HEK293 (cell line): ENCODE measurements around the gene RNF6.

Experiments used
- GLIS2 ChIP-seq: fragments of 450-650 bp; formaldehyde crosslinking; IDR thresholded peaks from 2 replicates; pipeline ENCODE4 v1.5.1; 2016; ENCODE audit warnings: missing biosample characterization, missing genetic modification characterization
- HOXC10 ChIP-seq: sonication (generic); formaldehyde crosslinking; IDR thresholded peaks from 2 replicates; pipeline ENCODE4 v1.8.1; 2023; ENCODE audit warnings: mild to moderate bottlenecking, missing genetic modification reagents
- KLF1 ChIP-seq: fragments of 450-650 bp; formaldehyde crosslinking; IDR thresholded peaks from 2 replicates; pipeline ENCODE4 v1.5.1; 2016; ENCODE audit warnings: missing biosample characterization, missing genetic modification characterization
- KLF7 ChIP-seq: fragments of 450-650 bp; formaldehyde crosslinking; IDR thresholded peaks from 2 replicates; pipeline ENCODE4 v1.5.1; 2016; ENCODE audit warnings: missing biosample characterization, missing genetic modification characterization, borderline replicate concordance
- PRDM1 ChIP-seq: fragments of 450-650 bp; formaldehyde crosslinking; IDR thresholded peaks from 2 replicates; pipeline ENCODE4; 2016; ENCODE audit warnings: missing biosample characterization, missing genetic modification characterization
- REST ChIP-seq: fragments of 450-650 bp; formaldehyde crosslinking; IDR thresholded peaks from 2 replicates; pipeline ENCODE4 v1.5.1; 2016; ENCODE audit warnings: missing biosample characterization, missing genetic modification characterization
- YY1 ChIP-seq: fragments of 450-650 bp; formaldehyde crosslinking; IDR thresholded peaks from 2 replicates; pipeline ENCODE4 v1.5.1; 2018; ENCODE audit warnings: missing biosample characterization, missing genetic modification characterization
- ZBTB1 ChIP-seq: fragments of 450-650 bp; formaldehyde crosslinking; IDR thresholded peaks from 2 replicates; pipeline ENCODE4 v1.5.1; 2016; ENCODE audit warnings: missing biosample characterization, missing genetic modification characterization
- ZFP3 ChIP-seq: fragments of 450-650 bp; formaldehyde crosslinking; IDR thresholded peaks from 2 replicates; pipeline ENCODE4 v1.5.1; 2016; ENCODE audit warnings: low read depth, missing biosample characterization, missing genetic modification characterization
- ZNF341 ChIP-seq: fragments of 450-650 bp; formaldehyde crosslinking; IDR thresholded peaks from 2 replicates; pipeline ENCODE4; 2016; ENCODE audit warnings: low read depth, missing biosample characterization, missing genetic modification characterization
- ZNF391 ChIP-seq: fragments of 450-650 bp; formaldehyde crosslinking; IDR thresholded peaks from 2 replicates; pipeline ENCODE4 v1.5.1; 2016; ENCODE audit warnings: low read depth, missing biosample characterization, missing genetic modification characterization, borderline replicate concordance
- ZNF530 ChIP-seq: fragments of 450-650 bp; formaldehyde crosslinking; IDR thresholded peaks from 2 replicates; pipeline ENCODE4 v1.5.1; 2016; ENCODE audit warnings: low read depth, missing biosample characterization, missing genetic modification characterization
- ZNF600 ChIP-seq: fragments of 450-650 bp; formaldehyde crosslinking; IDR thresholded peaks from 2 replicates; pipeline ENCODE4 v1.5.1; 2016; ENCODE audit warnings: missing biosample characterization, missing genetic modification characterization
- ZNF664 ChIP-seq: fragments of 450-650 bp; formaldehyde crosslinking; IDR thresholded peaks from 2 replicates; pipeline ENCODE4 v1.5.1; 2016; ENCODE audit warnings: missing biosample characterization, missing genetic modification characterization
- ZNF76 ChIP-seq: fragments of 450-650 bp; formaldehyde crosslinking; IDR thresholded peaks from 2 replicates; pipeline ENCODE4; 2016; ENCODE audit warnings: low read depth, missing biosample characterization, missing genetic modification characterization, borderline replicate concordance
- ZNF791 ChIP-seq: fragments of 450-650 bp; formaldehyde crosslinking; IDR thresholded peaks from 2 replicates; pipeline ENCODE4 v1.5.1; 2016; ENCODE audit warnings: missing biosample characterization, missing genetic modification characterization
- ZSCAN18 ChIP-seq: fragments of 450-650 bp; formaldehyde crosslinking; IDR thresholded peaks from 2 replicates; pipeline ENCODE4 v1.5.1; 2016; ENCODE audit warnings: missing biosample characterization, missing genetic modification characterization
- TF ChIP-seq, protein P1 (sequence below): fragments of 450-650 bp; formaldehyde crosslinking; IDR thresholded peaks from 2 replicates; pipeline ENCODE4 v1.5.1; 2016; ENCODE audit warnings: missing biosample characterization, missing genetic modification characterization
- TF ChIP-seq, protein P2 (sequence below): fragments of 450-650 bp; formaldehyde crosslinking; IDR thresholded peaks from 2 replicates; pipeline ENCODE4 v1.5.0; 2017; ENCODE audit warnings: missing biosample characterization, missing genetic modification characterization, borderline replicate concordance
- TF ChIP-seq, protein P3 (sequence below): fragments of 450-650 bp; formaldehyde crosslinking; IDR thresholded peaks from 2 replicates; pipeline ENCODE4 v1.5.1; 2016; ENCODE audit warnings: missing biosample characterization, missing genetic modification characterization
- TF ChIP-seq, protein P4 (sequence below): fragments of 450-650 bp; formaldehyde crosslinking; IDR thresholded peaks from 2 replicates; pipeline ENCODE4 v1.5.1; 2017; ENCODE audit warnings: missing biosample characterization, mild to moderate bottlenecking, missing genetic modification characterization, moderate library complexity
- TF ChIP-seq, protein P5 (sequence below): fragments of 450-650 bp; formaldehyde crosslinking; IDR thresholded peaks from 2 replicates; pipeline ENCODE4 v1.5.1; 2017; ENCODE audit warnings: missing biosample characterization, missing genetic modification characterization

The RNF6 gene

DNA sequence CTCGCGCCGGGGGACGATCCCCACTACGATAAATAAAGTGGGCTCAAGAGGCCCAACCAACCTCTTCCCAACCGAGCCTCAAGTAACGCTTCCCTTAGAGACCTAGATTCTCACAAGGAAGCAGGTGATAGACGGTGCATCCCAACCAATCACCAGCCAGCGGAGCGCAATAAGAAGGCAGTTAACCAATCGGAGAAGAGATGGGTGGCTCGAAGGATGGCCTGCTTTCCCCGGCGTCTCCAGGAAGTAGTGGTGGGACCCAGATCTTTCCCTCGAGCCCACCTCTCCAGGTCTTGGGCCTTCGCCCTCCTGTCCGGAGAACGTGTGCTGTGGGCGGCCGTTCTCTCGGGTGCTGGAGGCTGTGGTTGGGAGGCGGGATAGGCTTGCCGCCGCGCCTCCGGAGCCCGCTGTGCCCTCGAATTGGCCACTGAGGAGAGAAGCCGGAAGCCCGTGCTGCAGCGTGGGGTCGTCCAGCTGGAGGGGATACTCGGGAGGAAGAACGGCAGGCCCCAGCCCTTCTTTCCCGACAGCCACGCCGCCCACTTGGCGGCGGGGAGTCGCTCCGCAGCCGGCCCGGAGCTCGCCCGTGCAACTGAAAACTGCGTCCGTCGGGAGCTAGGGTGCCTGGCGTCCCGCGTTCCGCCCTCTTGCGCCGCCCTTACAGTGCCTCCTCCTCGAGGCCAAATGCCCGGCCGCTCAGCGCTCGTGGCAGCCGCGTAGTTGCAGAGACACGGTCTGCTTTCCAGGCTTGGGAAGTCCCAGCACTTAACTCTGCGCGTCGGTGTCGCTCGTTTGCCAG is at the start of gene RNF6 (continued):
- TF ChIP-seq, protein P1, sequence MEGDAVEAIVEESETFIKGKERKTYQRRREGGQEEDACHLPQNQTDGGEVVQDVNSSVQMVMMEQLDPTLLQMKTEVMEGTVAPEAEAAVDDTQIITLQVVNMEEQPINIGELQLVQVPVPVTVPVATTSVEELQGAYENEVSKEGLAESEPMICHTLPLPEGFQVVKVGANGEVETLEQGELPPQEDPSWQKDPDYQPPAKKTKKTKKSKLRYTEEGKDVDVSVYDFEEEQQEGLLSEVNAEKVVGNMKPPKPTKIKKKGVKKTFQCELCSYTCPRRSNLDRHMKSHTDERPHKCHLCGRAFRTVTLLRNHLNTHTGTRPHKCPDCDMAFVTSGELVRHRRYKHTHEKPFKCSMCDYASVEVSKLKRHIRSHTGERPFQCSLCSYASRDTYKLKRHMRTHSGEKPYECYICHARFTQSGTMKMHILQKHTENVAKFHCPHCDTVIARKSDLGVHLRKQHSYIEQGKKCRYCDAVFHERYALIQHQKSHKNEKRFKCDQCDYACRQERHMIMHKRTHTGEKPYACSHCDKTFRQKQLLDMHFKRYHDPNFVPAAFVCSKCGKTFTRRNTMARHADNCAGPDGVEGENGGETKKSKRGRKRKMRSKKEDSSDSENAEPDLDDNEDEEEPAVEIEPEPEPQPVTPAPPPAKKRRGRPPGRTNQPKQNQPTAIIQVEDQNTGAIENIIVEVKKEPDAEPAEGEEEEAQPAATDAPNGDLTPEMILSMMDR, result peak; percentile 74
- TF ChIP-seq, protein P2, sequence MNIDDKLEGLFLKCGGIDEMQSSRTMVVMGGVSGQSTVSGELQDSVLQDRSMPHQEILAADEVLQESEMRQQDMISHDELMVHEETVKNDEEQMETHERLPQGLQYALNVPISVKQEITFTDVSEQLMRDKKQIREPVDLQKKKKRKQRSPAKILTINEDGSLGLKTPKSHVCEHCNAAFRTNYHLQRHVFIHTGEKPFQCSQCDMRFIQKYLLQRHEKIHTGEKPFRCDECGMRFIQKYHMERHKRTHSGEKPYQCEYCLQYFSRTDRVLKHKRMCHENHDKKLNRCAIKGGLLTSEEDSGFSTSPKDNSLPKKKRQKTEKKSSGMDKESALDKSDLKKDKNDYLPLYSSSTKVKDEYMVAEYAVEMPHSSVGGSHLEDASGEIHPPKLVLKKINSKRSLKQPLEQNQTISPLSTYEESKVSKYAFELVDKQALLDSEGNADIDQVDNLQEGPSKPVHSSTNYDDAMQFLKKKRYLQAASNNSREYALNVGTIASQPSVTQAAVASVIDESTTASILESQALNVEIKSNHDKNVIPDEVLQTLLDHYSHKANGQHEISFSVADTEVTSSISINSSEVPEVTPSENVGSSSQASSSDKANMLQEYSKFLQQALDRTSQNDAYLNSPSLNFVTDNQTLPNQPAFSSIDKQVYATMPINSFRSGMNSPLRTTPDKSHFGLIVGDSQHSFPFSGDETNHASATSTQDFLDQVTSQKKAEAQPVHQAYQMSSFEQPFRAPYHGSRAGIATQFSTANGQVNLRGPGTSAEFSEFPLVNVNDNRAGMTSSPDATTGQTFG (tag by site-specific recombination), result 0 out of 2 replicates have a peak, but pooled peaks have one; percentile 39
- TF ChIP-seq KLF1 (tag by site-specific recombination), result no peak; the same call in 1 of the 2 replicates
- TF ChIP-seq YY1 (tag by site-specific recombination), result peak; percentile 58; the same call in 1 of the 2 replicates
- TF ChIP-seq, protein P3, sequence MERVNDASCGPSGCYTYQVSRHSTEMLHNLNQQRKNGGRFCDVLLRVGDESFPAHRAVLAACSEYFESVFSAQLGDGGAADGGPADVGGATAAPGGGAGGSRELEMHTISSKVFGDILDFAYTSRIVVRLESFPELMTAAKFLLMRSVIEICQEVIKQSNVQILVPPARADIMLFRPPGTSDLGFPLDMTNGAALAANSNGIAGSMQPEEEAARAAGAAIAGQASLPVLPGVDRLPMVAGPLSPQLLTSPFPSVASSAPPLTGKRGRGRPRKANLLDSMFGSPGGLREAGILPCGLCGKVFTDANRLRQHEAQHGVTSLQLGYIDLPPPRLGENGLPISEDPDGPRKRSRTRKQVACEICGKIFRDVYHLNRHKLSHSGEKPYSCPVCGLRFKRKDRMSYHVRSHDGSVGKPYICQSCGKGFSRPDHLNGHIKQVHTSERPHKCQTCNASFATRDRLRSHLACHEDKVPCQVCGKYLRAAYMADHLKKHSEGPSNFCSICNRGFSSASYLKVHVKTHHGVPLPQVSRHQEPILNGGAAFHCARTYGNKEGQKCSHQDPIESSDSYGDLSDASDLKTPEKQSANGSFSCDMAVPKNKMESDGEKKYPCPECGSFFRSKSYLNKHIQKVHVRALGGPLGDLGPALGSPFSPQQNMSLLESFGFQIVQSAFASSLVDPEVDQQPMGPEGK, result peak; percentile 65
- TF ChIP-seq ZNF391 (tag by site-specific recombination), result peak; percentile 86; the same call in 1 of the 2 replicates
- peak; percentile 7 for TF ChIP-seq GLIS2 (tag by site-specific recombination)
- TF ChIP-seq ZFP3, result 0 out of 2 replicates have a peak, but pooled peaks have one; percentile 4
- peak; percentile 92 for TF ChIP-seq ZNF341 (tag by site-specific recombination)
- TF ChIP-seq PRDM1 (tag by site-specific recombination), result 0 out of 2 replicates have a peak, but pooled peaks have one; percentile 5
- TF ChIP-seq ZNF600 (tag by site-specific recombination), result peak; percentile 74
- peak; percentile 51; the same call in 1 of the 2 replicates for TF ChIP-seq ZSCAN18
- peak; percentile 95; the same call in 1 of the 2 replicates for TF ChIP-seq HOXC10 (CRISPR knock-in tag)
- TF ChIP-seq ZNF664 (tag by site-specific recombination), result peak; percentile 29
- TF ChIP-seq, protein P4, sequence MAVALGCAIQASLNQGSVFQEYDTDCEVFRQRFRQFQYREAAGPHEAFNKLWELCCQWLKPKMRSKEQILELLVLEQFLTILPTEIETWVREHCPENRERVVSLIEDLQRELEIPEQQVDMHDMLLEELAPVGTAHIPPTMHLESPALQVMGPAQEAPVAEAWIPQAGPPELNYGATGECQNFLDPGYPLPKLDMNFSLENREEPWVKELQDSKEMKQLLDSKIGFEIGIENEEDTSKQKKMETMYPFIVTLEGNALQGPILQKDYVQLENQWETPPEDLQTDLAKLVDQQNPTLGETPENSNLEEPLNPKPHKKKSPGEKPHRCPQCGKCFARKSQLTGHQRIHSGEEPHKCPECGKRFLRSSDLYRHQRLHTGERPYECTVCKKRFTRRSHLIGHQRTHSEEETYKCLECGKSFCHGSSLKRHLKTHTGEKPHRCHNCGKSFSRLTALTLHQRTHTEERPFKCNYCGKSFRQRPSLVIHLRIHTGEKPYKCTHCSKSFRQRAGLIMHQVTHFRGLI (tag by site-specific recombination), result peak; percentile 27; the same call in 1 of the 2 replicates
- TF ChIP-seq ZBTB1 (tag by site-specific recombination), result 0 out of 2 replicates have a peak, but pooled peaks have one; percentile 45
- no peak for TF ChIP-seq ZNF791 (tag by site-specific recombination)
- peak; percentile 44; the same call in 1 of the 2 replicates for TF ChIP-seq REST (tag by site-specific recombination)
- TF ChIP-seq, protein P5, sequence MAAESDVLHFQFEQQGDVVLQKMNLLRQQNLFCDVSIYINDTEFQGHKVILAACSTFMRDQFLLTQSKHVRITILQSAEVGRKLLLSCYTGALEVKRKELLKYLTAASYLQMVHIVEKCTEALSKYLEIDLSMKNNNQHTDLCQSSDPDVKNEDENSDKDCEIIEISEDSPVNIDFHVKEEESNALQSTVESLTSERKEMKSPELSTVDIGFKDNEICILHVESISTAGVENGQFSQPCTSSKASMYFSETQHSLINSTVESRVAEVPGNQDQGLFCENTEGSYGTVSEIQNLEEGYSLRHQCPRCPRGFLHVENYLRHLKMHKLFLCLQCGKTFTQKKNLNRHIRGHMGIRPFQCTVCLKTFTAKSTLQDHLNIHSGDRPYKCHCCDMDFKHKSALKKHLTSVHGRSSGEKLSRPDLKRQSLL, result 0 out of 2 replicates have a peak, but pooled peaks have one; percentile 8
- TF ChIP-seq ZNF76, result peak; percentile 89; the same call in 1 of the 2 replicates
- no peak for TF ChIP-seq ZNF530 (tag by site-specific recombination)
- peak; percentile 91; the same call in 1 of the 2 replicates for TF ChIP-seq KLF7 (tag by site-specific recombination)
